ENCODE data around the gene SPON1.

DNA sequence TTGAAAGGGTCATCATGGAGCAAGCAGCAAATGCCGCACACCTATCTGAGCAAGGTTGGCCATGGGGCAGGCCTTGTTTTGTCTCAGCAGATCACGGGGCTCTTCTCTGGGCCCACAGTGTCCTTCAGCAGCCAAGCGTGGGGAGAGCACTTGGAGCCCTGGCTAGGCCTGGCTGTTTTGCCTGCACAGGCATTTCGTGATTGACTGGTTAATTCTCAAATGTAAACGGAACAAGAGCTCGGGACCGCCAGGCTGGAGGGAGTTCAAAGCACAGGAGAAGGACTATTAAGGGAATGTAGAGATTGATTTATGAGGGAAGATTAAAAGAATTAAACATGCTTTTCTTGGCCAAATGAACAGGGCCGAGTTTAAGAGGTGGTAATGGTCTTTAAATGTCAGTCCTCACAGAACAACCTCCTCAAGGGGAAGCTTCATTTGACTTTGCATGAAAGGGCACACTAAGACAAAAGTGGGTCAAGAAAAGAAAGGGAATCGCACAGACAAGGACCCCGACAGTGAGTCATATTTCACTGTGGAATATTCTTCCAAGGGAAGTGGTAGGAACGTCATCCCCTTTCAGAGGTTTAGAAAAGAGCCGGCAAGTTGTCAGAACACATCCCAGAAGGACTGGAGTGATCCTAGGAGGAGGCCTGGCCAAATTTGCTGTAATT, 20.7 kb downstream of the SPON1 start:
- TF ChIP-seq, protein P1, sequence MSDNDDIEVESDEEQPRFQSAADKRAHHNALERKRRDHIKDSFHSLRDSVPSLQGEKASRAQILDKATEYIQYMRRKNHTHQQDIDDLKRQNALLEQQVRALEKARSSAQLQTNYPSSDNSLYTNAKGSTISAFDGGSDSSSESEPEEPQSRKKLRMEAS (IDR thresholded peaks at IDR 0.05) = no peak
- TF ChIP-seq, protein P2, sequence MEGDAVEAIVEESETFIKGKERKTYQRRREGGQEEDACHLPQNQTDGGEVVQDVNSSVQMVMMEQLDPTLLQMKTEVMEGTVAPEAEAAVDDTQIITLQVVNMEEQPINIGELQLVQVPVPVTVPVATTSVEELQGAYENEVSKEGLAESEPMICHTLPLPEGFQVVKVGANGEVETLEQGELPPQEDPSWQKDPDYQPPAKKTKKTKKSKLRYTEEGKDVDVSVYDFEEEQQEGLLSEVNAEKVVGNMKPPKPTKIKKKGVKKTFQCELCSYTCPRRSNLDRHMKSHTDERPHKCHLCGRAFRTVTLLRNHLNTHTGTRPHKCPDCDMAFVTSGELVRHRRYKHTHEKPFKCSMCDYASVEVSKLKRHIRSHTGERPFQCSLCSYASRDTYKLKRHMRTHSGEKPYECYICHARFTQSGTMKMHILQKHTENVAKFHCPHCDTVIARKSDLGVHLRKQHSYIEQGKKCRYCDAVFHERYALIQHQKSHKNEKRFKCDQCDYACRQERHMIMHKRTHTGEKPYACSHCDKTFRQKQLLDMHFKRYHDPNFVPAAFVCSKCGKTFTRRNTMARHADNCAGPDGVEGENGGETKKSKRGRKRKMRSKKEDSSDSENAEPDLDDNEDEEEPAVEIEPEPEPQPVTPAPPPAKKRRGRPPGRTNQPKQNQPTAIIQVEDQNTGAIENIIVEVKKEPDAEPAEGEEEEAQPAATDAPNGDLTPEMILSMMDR (IDR thresholded peaks at IDR 0.05; ENCODE audit: low read depth, low read length, missing input control) = no peak
- TF ChIP-seq REST (IDR thresholded peaks at IDR 0.05) (no peak), JUND (IDR thresholded peaks at IDR 0.05) (no peak), SP1 (IDR thresholded peaks at IDR 0.05) (no peak)
